Esophagus squamous epithelium (tissue), 4 donors: ENCODE data around the gene SAXO1.

Experiments
- CTCF ChIP-seq, 6 experiments: fragments of 450-650 bp in 4 of 6; fragments of 200-600 bp in 2 of 6; sonication (generic) in 2 of 6; IDR thresholded peaks; one replicate each; pipeline ENCODE4 v1.5.1; 2016 to 2019; ENCODE audit warnings: antibody characterized with exemption in 6 of 6, mild to moderate bottlenecking in 4 of 6, moderate library complexity in 4 of 6
- POLR2A ChIP-seq, 4 donors: fragments of 450-650 bp; IDR thresholded peaks; one replicate each; pipeline ENCODE4 v1.6.1; 2017; ENCODE audit warnings: antibody characterized with exemption in 4 of 4, mild to moderate bottlenecking in 4 of 4, moderate library complexity in 3 of 4

DNA sequence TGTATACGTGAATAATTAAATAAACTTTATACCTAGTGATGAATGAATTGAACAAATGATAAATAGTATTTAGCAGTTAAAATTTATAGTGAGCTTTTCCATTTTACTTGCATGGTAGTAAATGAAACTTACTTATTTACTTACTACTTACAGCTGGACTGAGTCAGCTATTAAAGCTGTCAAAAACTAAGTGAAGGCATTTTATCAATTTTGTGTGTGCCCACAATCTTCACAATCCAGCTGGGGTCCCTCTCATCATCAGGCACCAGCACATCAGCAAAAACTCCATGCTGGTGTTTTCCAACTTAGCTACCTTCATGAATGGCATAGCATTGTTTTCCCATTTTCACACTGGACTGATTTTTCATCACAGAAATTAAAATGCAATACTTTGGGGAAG is 81.1 kb downstream of the SAXO1 start:
- TF ChIP-seq CTCF (IDR thresholded peaks at IDR 0.05) = no peak
- no peak for TF ChIP-seq POLR2A (IDR thresholded peaks at IDR 0.05)
